Gastrocnemius medialis (tissue), 4 donors: ENCODE results near the gene CACNA1G. TPM values are rescaled to one million over a fixed set of nuclear protein-coding genes. Genes with fewer than 3 reads are reported as not detected.

ENCODE experiments used
- ATAC-seq, 2 donors: fragments of 150-250 bp; one replicate each; pipeline ENCODE4 v1.9.1; 2016
- DNase-seq, 2 donors: peaks; one replicate each; pipeline ENCODE4 v3.0.0-alpha.2; 2019
- H3K27ac ChIP-seq, 4 donors: fragments of 200-600 bp; sonication (generic); 1 replicate in 1 of 4; 2 replicates in 3 of 4; pipeline ENCODE4 v1.5.1; 2016 to 2018; ENCODE audit warnings: mild to moderate bottlenecking in 2 of 4, moderate library complexity in 1 of 4
- H3K27me3 ChIP-seq, 3 donors: fragments of 200-600 bp; sonication (generic) in 2 of 3; 1 replicate in 1 of 3; 2 replicates in 2 of 3; pipeline versions ENCODE4 v1.5.1 to v1.6.0; 2016 to 2019; ENCODE audit warnings: mild to moderate bottlenecking in 1 of 3, moderate library complexity in 1 of 3
- H3K36me3 ChIP-seq, 2 donors: fragments of 200-600 bp; sonication (generic) in 1 of 2; one replicate each; pipeline ENCODE4 v1.5.1; 2017 to 2018
- H3K4me1 ChIP-seq, 2 donors: fragments of 200-600 bp; sonication (generic) in 1 of 2; one replicate each; pipeline ENCODE4 v1.5.1; 2016 to 2017; ENCODE audit warnings: mild to moderate bottlenecking in 2 of 2
- H3K4me3 ChIP-seq, 4 donors: fragments of 200-600 bp; sonication (generic) in 3 of 4; 1 replicate in 1 of 4; 2 replicates in 3 of 4; pipeline ENCODE4 v1.5.1; 2016 to 2019; ENCODE audit warnings: mild to moderate bottlenecking in 2 of 4
- H3K9me3 ChIP-seq, 3 donors: fragments of 200-600 bp; sonication (generic) in 2 of 3; 1 replicate in 1 of 3; 2 replicates in 2 of 3; pipeline ENCODE4 v1.5.1; 2016 to 2019
- POLR2A ChIP-seq, 2 donors: fragments of 450-650 bp; IDR thresholded peaks; one replicate each; pipeline ENCODE4 v1.6.1; 2017; ENCODE audit warnings: antibody characterized with exemption in 2 of 2, mild to moderate bottlenecking in 2 of 2, moderate library complexity in 2 of 2
- in situ Hi-C, 4 donors: fragments of 200-750 bp; cut with MboI; loops; one replicate each; pipeline versions ENCODE4 v1.15.0 to v1.8.0; 2017; ENCODE audit warnings: low sequenced_read_pairs in 4 of 4
- intact Hi-C: fragments of 100-400 bp; cut with DNase I; formaldehyde crosslinking; loops from one replicate; pipeline ENCODE4 v1.15.1; 2023; ENCODE audit warnings: low total_unique reads
- total RNA-seq, 4 donors: library from RNA; depleted of rRNA; stranded (reverse); fragments of >200 nt; gene quantifications; one replicate each; pipeline versions ENCODE4 v1.1.0 to v1.2.3, GENCODE V29; 2016
- TF ChIP-seq, protein P1 (sequence below), 5 experiments: fragments of 450-650 bp in 3 of 5; fragments of 200-600 bp in 2 of 5; sonication (generic) in 2 of 5; IDR thresholded peaks in 4 of 5; conservative IDR thresholded peaks in 1 of 5; 1 replicate in 4 of 5; 2 replicates in 1 of 5; pipeline ENCODE4 v1.5.1; 2016 to 2019; ENCODE audit warnings: antibody characterized with exemption in 5 of 5, mild to moderate bottlenecking in 3 of 5, moderate library complexity in 3 of 5

The CACNA1G gene
- total RNA-seq, 4 donors from 2014 or later: 0.09 to 0.10 TPM; not detected in 2

DNA sequence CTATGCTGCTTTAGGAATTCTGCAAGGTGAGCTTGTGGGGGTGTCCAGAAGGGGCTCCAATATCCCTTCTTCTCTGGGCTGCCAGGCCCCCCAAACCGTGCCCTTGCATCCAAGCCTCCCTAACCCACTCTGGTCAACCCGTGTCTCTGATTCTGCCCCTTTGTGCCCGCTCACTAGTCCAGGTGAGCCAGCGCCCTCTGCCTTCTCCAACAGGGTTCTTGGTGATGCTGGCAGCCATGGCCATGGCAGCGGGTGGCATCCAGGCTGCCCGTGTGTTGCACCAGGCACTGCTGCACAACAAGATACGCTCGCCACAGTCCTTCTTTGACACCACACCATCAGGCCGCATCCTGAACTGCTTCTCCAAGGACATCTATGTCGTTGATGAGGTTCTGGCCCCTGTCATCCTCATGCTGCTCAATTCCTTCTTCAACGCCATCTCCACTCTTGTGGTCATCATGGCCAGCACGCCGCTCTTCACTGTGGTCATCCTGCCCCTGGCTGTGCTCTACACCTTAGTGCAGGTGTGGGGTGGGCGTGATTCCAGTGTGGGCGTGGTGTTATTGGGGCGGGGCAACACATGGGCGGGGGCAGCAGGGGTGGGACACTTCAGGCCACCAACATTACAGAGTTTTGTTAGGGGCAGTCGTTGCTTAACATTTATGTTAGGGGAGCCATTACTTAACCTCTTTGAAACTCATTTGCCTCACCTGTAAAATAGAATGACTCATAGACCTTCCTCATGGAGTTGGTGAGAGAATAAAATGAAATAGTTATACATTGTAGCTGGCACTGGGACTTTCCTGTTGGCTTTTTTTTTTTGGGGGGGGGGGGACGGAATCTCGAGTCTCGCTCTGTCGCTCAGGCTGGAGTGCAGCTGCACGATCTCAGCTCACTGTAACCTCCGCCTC, 115.8 kb downstream of the CACNA1G start:
- no peak for DNase-seq
- H3K36me3 ChIP-seq: no peaks in the 10 kb centered on the region
- no peaks in the 10 kb centered on the region for H3K9me3 ChIP-seq
- intact Hi-C loops: no loop called here
- no peak for TF ChIP-seq POLR2A (IDR thresholded peaks at IDR 0.05)
- TF ChIP-seq, protein P1, sequence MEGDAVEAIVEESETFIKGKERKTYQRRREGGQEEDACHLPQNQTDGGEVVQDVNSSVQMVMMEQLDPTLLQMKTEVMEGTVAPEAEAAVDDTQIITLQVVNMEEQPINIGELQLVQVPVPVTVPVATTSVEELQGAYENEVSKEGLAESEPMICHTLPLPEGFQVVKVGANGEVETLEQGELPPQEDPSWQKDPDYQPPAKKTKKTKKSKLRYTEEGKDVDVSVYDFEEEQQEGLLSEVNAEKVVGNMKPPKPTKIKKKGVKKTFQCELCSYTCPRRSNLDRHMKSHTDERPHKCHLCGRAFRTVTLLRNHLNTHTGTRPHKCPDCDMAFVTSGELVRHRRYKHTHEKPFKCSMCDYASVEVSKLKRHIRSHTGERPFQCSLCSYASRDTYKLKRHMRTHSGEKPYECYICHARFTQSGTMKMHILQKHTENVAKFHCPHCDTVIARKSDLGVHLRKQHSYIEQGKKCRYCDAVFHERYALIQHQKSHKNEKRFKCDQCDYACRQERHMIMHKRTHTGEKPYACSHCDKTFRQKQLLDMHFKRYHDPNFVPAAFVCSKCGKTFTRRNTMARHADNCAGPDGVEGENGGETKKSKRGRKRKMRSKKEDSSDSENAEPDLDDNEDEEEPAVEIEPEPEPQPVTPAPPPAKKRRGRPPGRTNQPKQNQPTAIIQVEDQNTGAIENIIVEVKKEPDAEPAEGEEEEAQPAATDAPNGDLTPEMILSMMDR (IDR thresholded peaks at IDR 0.05 in 4 of 5, conservative IDR thresholded peaks at IDR 0.05 in 1 of 5): no peak
- ATAC-seq: no peak
- peaks cover 0 to 11% of the 10 kb centered on the region in 2 donors for H3K4me1 ChIP-seq
- no peak overlapping the region for H3K4me3 ChIP-seq
- H3K27ac ChIP-seq: no peak overlapping the region
- H3K27me3 ChIP-seq: no peaks in the 10 kb centered on the region
- in situ Hi-C loops: no loop called here

Other genes starting within 250 kb of the CACNA1G start
- 10 to 100 TPM in 2 of 4 donors, 1 to 10 TPM in 2; 7.9 to 12.6 (median 9.8) TPM for gene XYLT2, start 214.6 kb upstream of the CACNA1G start, total RNA-seq
- gene MRPL27, start 187.5 kb upstream of the CACNA1G start, total RNA-seq: 100 to 1,000 TPM; 110 to 141 (median 134) TPM
- gene EME1, start 187.5 kb upstream of the CACNA1G start, total RNA-seq: under 1 TPM in 2 of 4 donors, not detected in 2; 0.82 to 0.95 TPM
- 10 to 100 TPM; 25.4 to 73.2 (median 55.8) TPM for gene LRRC59, start 163.2 kb upstream of the CACNA1G start, total RNA-seq
- 10 to 100 TPM in 3 of 4 donors, 1 to 10 TPM in 1; 8.7 to 61.4 (median 34.2) TPM for gene ACSF2, start 134.5 kb upstream of the CACNA1G start, total RNA-seq
- 1 to 10 TPM in 2 of 4 donors, not detected in 2; 1.8 to 8.8 TPM for gene CHAD, start 91.8 kb upstream of the CACNA1G start, total RNA-seq
- gene RSAD1, start 81.9 kb upstream of the CACNA1G start, total RNA-seq: 10 to 100 TPM; 27.1 to 67.4 (median 52.7) TPM
- gene MYCBPAP, start 52.3 kb upstream of the CACNA1G start, total RNA-seq: not detected
- not detected for gene EPN3, start 28.0 kb upstream of the CACNA1G start, total RNA-seq
- gene SPATA20, start 13.5 kb upstream of the CACNA1G start, total RNA-seq: 10 to 100 TPM; 22.3 to 67.9 (median 29.1) TPM
- gene ABCC3, start 74.2 kb downstream of the CACNA1G start, total RNA-seq: 1 to 10 TPM in 1 of 4 donors, under 1 TPM in 3; 0.51 to 1.3 (median 0.76) TPM
- gene ANKRD40, start 147.2 kb downstream of the CACNA1G start, total RNA-seq: 100 to 1,000 TPM in 3 of 4 donors, 10 to 100 TPM in 1; 97.3 to 135 (median 112) TPM
- gene LUC7L3, start 158.9 kb downstream of the CACNA1G start, total RNA-seq: 10 to 100 TPM; 10.4 to 67.3 (median 25.7) TPM
- gene ANKRD40CL, start 206.8 kb downstream of the CACNA1G start, total RNA-seq: not detected